ENCODE measurements around the gene AGAP1.

DNA sequence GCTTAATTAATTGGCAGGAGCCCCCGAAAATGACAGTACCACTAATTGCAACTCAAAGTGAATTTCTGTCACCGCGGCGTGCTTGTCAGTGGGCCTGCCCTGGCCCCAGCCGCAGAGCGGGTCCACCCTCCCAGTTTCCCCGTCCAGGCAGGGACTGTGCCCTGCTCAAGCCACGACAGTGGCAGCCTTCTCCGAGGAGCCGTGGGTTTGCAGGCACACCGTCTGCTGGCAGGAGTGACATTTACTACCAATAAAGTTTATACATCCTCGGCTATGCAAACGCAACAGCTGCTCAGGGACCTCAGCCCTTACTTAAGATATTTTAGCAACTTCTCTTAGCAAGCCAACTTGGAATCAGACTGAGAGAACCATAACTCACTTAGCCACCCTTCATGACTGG lies 561.6 kb downstream of the AGAP1 start:
- TF ChIP-seq, protein P1, sequence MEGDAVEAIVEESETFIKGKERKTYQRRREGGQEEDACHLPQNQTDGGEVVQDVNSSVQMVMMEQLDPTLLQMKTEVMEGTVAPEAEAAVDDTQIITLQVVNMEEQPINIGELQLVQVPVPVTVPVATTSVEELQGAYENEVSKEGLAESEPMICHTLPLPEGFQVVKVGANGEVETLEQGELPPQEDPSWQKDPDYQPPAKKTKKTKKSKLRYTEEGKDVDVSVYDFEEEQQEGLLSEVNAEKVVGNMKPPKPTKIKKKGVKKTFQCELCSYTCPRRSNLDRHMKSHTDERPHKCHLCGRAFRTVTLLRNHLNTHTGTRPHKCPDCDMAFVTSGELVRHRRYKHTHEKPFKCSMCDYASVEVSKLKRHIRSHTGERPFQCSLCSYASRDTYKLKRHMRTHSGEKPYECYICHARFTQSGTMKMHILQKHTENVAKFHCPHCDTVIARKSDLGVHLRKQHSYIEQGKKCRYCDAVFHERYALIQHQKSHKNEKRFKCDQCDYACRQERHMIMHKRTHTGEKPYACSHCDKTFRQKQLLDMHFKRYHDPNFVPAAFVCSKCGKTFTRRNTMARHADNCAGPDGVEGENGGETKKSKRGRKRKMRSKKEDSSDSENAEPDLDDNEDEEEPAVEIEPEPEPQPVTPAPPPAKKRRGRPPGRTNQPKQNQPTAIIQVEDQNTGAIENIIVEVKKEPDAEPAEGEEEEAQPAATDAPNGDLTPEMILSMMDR (IDR thresholded peaks at IDR 0.05; ENCODE audit: extremely low read depth in 1 of 2, insufficient read depth in 1 of 2, low read depth in 1 of 2, low read length in 2 of 2): no peak
- TF ChIP-seq POLR2AphosphoS5 (IDR thresholded peaks at IDR 0.05; ENCODE audit: insufficient read depth, low read depth, low read length): no peak
- TF ChIP-seq, protein P2, sequence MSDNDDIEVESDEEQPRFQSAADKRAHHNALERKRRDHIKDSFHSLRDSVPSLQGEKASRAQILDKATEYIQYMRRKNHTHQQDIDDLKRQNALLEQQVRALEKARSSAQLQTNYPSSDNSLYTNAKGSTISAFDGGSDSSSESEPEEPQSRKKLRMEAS (IDR thresholded peaks at IDR 0.05; ENCODE audit: insufficient read depth, insufficient read length): no peak
- TF ChIP-seq POLR2A (IDR thresholded peaks at IDR 0.05; ENCODE audit: low read depth, low read length): no peak
- TF ChIP-seq MYC (IDR thresholded peaks at IDR 0.05; ENCODE audit: low read depth, low read length): no peak
- no peak for TF ChIP-seq EZH2 (IDR thresholded peaks at IDR 0.05; ENCODE audit: borderline replicate concordance, low read depth, low read length, severe bottlenecking)
- TF ChIP-seq FOS (IDR thresholded peaks at IDR 0.05; ENCODE audit: borderline replicate concordance, insufficient read depth, low read length): no peak

Measured in endothelial cell of umbilical vein (primary cell).